Activated gamma-delta T cell (primary cell): Measurements from ENCODE around the gene GALNT13.

Source experiments
- DNase-seq: peaks from one replicate; lab custom pipeline; 2025; lab: John Stamatoyannopoulos, UW
- total RNA-seq, 2 donors: gene quantifications; one replicate each; lab custom pipeline; 2026; lab: John Stamatoyannopoulos, UW

Gene GALNT13
- 0.05 to 0.13 reads per million in 2 donors for total RNA-seq

- DNase-seq: no peak
Measured at GRCh38 chr2:153871231-153872221, at the start of gene GALNT13. TSS of gene GALNT13 (plus strand) at chr2:153871922.

DNA sequence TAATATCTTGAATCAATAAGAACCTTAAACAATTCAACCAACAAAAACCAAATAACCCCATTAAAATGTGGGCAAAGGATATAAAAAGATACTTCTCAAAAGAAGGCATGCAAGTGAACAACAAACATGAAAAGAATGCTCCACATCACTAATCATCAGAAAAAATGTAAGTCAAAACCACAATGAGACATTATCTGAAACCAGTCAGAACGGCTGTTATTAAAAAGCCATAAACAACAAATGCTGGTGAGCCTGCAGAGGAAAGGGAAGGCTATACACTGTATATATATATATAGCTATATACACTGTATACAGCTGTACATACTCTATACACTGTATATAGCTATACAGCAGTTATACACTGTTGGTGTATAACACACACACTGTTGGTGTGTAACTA is 47.8 kb upstream of the GALNT13 start:
- DNase-seq: no peak

- no peak for DNase-seq
Measured at GRCh38 chr2:153828335-153828734, 43.4 kb upstream of the GALNT13 start.

DNA sequence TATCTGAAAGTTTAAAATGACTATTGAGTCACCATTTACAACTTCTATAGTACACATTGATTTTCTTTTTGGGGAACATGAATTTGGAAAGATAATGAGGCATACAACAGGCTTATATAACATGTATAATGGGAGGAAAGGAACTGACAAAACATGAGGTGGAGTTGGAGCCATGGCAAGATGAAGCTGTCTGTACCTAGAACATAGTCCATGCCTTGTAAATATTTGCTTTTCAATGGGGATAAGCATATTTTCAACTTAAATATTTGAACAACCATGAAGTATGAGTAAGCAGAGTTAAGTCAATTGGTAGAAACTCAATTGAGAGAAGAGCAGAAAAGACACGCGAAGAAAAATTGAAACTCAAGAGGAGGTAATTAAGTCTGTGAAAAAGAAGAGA is 37.1 kb upstream of the GALNT13 start:
- DNase-seq: no peak

DNA sequence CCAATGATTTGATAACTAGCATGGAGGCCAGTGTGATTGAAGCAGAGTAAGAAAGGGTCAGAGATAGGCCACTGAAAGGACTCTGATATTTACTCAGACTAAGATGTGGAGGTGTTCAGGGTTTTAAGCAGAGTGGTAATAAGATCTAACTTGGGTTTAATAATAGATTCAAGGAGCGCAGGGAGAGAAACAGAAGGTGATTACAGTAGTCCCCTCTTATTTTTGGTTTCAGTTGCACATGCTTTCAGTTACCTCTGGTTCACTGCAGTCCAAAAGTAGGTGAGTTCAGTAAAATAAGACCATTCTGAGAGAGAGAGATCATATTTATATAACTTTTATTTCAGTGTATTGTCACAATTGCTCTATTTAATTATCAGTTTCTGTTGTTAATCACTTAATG is 13.5 kb upstream of the GALNT13 start:
- DNase-seq: no peak

DNA sequence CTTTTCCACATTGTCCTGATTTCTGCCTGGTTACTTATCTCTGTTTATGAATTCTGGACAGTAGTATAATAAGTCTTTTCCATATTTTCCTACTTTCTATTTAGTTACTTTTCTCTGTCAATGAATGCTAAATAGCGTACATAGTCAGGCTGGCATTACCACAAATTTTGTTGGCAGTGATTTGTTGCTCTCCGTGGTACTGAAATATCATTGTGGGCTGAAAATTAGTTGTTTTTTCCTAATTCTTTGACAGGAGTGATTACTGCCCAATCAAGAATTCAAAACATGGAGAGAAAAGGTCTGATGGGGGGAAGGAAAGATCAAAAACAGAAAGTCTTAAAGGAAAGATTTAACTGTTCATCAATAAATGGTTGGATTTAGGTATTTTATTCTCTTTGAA is 7.7 kb upstream of the GALNT13 start:
- DNase-seq: no peak

- DNase-seq: no peak
Measured at GRCh38 chr2:153866595-153866994, 5.1 kb upstream of the GALNT13 start.

GRCh38 chr2:153870308-153870707 is 1.4 kb upstream of the GALNT13 start:
- no peak for DNase-seq

DNA sequence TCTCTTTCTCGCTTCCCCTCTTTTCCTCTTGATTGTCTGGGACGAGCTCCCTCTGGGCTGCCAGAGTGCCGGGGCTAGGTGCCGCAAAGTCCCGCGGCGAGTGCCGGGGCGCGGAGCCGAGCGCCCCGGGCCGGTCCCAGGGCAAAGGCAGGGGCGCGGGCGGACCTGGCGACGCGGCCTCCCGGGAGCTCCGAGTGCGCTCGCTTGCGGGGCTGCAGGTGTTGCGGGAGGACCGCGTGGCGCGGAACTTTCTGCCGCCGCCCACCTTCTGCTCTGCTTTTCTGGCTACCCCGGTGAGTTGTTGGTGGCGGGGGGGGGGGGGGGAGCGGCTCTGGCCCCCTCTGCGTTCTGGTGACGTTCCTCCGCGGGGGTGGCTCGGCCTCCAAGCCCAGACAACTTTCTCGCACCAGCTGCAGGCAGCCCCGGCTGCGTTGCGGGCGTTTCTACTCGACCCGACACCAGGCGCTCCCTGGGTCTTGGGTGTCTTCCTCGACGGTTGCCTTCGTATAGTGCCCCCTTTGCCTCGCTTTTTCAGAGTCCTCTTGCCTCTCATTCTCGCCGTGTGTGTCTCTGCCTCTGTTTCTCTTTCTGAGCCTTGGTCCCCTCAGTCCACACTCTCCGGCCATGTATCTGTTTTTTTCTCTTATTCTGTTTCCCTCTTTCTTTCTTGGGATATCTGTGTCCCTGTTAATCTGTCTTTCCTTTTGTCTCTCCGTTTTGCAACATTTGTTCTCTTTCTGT is 759 bp downstream of the GALNT13 start:
- no peak for DNase-seq

- DNase-seq: no peak
Measured at GRCh38 chr2:153873052-153874048, 1.6 kb downstream of the GALNT13 start.

DNA sequence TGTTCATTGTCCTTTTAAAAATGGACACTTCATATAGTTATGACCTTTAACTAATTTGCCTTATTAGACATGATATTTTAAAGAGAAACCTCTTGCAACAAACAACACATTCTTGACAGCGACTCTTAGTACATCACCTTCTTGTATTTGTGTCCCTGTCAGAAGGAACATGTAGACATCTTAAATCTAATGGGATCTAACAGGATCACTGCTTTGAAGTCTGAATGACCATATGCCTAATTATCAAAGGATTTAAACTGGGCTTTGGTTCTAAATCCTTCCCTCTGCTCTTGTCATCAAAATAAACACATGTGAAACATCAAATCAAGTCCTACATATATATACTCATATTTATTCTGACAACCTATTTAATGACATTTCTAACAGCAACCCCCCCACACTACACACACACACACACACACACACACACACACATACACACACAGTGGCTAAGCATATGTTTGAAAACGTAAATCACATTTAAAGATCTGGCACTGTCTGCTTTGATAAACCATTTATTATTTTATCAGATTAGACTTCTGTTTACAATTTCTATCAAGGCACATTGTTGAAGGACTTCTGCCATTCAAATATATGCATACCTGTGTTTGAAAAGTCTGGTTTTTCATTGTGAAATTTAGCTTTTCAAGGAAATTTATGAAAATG is 4.2 kb downstream of the GALNT13 start:
- no peak for DNase-seq

- DNase-seq: no peak
Measured at GRCh38 chr2:153880926-153881325, 9.2 kb downstream of the GALNT13 start.

DNA sequence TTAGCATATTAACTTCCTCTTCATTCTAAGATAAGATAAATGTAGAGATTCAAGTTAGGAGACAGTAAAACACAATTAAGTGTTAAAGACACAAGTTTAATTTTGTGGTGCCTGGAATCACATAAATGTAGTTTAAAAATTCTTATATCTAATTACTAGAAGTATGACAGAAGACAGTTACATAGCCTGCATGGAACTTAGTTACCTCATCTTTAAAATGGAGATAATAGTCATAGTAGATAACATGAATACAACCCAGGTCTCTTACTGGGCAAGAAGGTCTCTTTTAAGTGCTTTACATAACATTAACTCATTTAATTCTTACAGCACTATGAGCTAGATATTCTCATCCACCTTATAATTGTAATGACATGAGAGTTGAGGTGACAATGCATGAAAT is 15.1 kb downstream of the GALNT13 start:
- DNase-seq: no peak

DNA sequence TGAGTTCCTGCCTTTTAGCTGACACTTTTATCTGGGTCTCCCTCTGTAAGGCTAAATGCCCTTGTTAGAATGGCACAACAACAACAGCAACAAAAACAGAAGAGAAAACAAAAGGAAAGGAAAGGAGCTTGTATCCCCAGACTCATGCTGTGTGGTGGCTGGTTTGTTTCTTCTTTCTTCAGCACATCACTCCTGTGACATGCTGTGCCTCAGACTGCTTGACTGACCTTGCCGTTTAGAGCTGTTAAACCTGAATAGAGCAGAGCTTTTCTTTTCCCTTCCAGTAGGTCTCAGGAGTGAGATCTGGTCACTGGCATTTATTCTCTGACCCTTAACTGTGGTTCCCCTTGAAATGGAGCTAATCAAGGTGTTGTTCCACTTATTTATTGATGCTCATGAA is 18.9 kb downstream of the GALNT13 start:
- DNase-seq: no peak

DNA sequence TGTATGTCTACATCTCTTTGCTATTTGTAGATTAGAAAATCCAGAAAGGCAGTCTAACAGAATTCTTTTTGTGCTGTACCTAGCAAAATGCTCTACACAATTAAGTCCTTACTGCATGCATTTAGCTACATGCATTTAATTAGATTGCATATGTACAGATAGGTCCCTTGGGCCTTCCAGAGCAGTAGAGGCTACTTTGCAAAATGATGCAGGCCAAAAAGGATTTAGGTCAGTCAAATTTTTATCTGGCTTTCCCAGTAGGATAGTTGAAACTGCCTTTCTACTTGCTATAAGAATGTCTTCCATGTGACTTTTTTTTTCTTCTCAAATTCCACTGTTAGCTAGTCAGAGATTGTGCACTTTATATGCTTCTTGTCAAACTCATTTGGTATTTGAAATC is 19.3 kb downstream of the GALNT13 start:
- no peak for DNase-seq

- DNase-seq: no peak
Measured at GRCh38 chr2:153912798-153913396, 41.2 kb downstream of the GALNT13 start.

GRCh38 chr2:153917570-153917969 is 45.8 kb downstream of the GALNT13 start:
- DNase-seq: no peak

GRCh38 chr2:153935511-153935910 is 63.8 kb downstream of the GALNT13 start:
- no peak for DNase-seq

DNA sequence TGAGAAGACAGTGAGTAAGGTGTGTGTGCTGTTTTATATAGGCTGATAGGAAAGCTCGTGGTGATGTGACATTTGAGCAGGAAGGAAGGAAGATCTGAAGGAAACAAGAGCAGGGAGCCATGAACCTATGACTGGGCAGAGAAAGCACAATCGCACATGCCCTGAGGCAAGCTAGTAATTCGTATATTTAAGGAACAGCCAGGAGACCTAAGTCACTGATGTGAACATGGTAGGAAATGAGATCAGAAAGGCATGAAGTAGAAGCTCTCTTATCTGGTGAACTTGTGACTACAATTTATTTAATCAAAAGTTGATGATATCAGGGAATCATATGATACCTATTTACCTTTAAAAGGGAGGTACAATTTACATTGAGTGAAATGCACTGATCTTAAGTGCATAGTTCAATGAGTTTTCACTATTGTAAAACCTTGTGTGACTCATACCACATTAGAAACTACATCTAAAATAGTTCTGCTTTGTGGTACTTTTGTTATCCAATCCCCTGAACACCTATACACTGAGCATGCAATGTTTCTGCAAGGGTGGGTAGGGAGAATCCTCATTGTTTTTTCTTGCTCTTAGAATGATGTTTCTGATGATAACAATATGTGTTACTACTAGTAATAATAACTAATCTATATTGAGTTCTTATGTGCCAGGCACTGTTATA is 67.5 kb downstream of the GALNT13 start:
- no peak for DNase-seq

DNA sequence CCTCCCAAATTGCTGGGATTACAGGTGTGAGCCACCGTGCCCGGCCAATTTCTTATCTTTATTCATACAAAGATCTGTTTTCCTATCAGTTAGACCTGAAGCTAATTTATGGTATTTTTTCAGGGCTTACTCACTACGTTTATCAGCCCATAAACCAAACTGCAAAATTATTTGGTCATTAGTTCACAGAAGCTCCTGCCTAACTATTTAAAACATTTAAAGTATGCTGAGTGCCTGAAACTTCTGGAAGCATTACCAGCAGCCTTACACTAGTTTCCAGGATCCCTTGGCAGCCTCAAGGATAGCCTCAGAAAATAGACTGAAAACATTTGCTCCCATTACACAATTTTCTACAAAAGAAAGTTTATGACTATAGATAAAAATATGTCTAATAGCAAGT is 68.8 kb downstream of the GALNT13 start:
- DNase-seq: no peak
